ENCODE measurements around the gene POLD3. TPM values are rescaled to one million over a fixed set of nuclear protein-coding genes. Genes with fewer than 3 reads are reported as not detected.

Gene POLD3
- total RNA-seq, 2 experiments from 2014 or later, result 4.6 to 5.2 TPM

GRCh38 chr11:74639533-74639932 lies 47.2 kb downstream of the POLD3 start:
- POLR2A ChIA-PET, result no interaction called here
- no peak for DNase-seq
- no peaks in the 10 kb centered on the region for H3K27me3 Mint-ChIP-seq
- Histone ChIP-seq H3K27ac (ENCODE audit: low read depth in 1 of 2, low read length in 2 of 2) (no peak overlapping the region), H3K27me3 (ENCODE audit: control insufficient read depth in 1 of 2, insufficient read depth in 2 of 2, low read length in 2 of 2) (no peaks in the 10 kb centered on the region), H3K9me3 (ENCODE audit: control insufficient read depth in 1 of 2, insufficient read depth in 1 of 2, low read length in 2 of 2) (no peaks in the 10 kb centered on the region), H3K4me1 (ENCODE audit: insufficient read depth, low read length) (no peaks in the 10 kb centered on the region), H3K36me3 (ENCODE audit: insufficient read depth, low read length) (peaks cover 58% of the 10 kb centered on the region), H3K4me3 (ENCODE audit: low read length) (no peak overlapping the region)
- CTCF ChIA-PET, result no interaction called here
- no peaks in the 10 kb centered on the region for H3K4me1 Mint-ChIP-seq (ENCODE audit: low read depth)
- peaks cover 97% of the 10 kb centered on the region for H3K36me3 Mint-ChIP-seq (ENCODE audit: low read depth)
- ATAC-seq (ENCODE audit: poor library complexity), result no peak
- no peak for TF ChIP-seq CTCF (IDR thresholded peaks at IDR 0.05)
- H3K9me3 Mint-ChIP-seq, result no peaks in the 10 kb centered on the region
- H3K4me3 Mint-ChIP-seq, result no peak overlapping the region
- no peak overlapping the region for H3K27ac Mint-ChIP-seq
- intact Hi-C loops (cut with DNase I, micrococcal nuclease), result no loop called here

DNA sequence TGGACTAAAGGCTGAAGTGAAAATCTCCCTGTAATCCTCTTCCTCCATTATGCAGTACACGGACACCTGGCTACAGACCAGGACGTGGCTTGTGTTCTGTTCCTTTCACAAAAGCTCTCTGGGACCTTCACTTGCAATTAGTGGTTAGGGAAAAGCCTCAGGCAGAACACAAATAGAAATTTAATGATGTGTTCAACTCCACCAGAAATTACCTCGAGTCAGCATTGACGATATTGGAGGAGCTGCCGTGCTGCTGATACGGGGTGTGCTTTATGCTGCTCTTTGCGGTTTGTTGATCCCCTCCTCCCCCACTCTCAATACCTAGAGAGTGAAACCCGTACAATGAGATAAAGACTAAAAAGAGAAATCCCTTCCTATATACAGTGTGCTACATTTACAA lies 48.9 kb downstream of the POLD3 start:
- H3K27ac ChIP-seq (ENCODE audit: low read depth in 1 of 2, low read length in 2 of 2), result no peak overlapping the region
- no peak for TF ChIP-seq CTCF (IDR thresholded peaks at IDR 0.05)
- H3K4me3 Mint-ChIP-seq, result no peak overlapping the region
- no peak overlapping the region for H3K27ac Mint-ChIP-seq
- no peaks in the 10 kb centered on the region for H3K27me3 Mint-ChIP-seq
- H3K9me3 Mint-ChIP-seq, result no peaks in the 10 kb centered on the region
- no peaks in the 10 kb centered on the region for H3K9me3 ChIP-seq (ENCODE audit: control insufficient read depth in 1 of 2, insufficient read depth in 1 of 2, low read length in 2 of 2)
- ATAC-seq (ENCODE audit: poor library complexity), result no peak
- intact Hi-C loops (cut with DNase I, micrococcal nuclease), result no loop called here
- no peak for DNase-seq
- ChIA-PET POLR2A (no interaction called here), CTCF (no interaction called here)
- no peak overlapping the region for H3K4me3 ChIP-seq (ENCODE audit: low read length)
- H3K27me3 ChIP-seq (ENCODE audit: control insufficient read depth in 1 of 2, insufficient read depth in 2 of 2, low read length in 2 of 2), result no peaks in the 10 kb centered on the region
- peaks cover 90% of the 10 kb centered on the region for H3K36me3 Mint-ChIP-seq (ENCODE audit: low read depth)
- H3K36me3 ChIP-seq (ENCODE audit: insufficient read depth, low read length), result peaks cover 41% of the 10 kb centered on the region
- no peaks in the 10 kb centered on the region for H3K4me1 ChIP-seq (ENCODE audit: insufficient read depth, low read length)
- no peaks in the 10 kb centered on the region for H3K4me1 Mint-ChIP-seq (ENCODE audit: low read depth)

DNA sequence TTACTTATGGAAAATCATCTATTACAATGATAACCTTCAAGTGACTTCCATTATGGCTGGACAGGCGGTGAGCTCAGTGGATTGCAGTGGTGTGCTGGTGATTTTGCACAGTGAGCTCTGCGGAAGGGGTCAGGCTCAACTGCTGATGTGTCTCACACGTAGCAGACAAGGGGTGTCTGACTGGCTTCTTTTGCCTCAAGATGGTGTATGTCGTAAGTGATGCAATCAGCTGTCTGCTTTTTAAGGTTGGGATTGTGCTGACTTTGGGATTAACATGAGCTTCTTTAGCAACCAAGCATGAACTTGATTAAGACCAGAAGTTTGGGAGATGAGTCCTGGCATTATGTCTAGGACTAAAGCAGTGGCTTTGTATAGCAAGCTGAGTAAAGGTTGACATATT lies 49.5 kb downstream of the POLD3 start:
- DNase-seq (no peak), ATAC-seq (ENCODE audit: poor library complexity) (no peak)
- Mint-ChIP-seq H3K27me3 (no peaks in the 10 kb centered on the region), H3K4me3 (no peak overlapping the region), H3K4me1 (ENCODE audit: low read depth) (no peaks in the 10 kb centered on the region), H3K27ac (no peak overlapping the region), H3K36me3 (ENCODE audit: low read depth) (peaks cover 84% of the 10 kb centered on the region), H3K9me3 (no peaks in the 10 kb centered on the region)
- Histone ChIP-seq H3K36me3 (ENCODE audit: insufficient read depth, low read length) (peaks cover 34% of the 10 kb centered on the region), H3K9me3 (ENCODE audit: control insufficient read depth in 1 of 2, insufficient read depth in 1 of 2, low read length in 2 of 2) (no peaks in the 10 kb centered on the region), H3K27ac (ENCODE audit: low read depth in 1 of 2, low read length in 2 of 2) (no peak overlapping the region), H3K4me1 (ENCODE audit: insufficient read depth, low read length) (no peaks in the 10 kb centered on the region), H3K27me3 (ENCODE audit: control insufficient read depth in 1 of 2, insufficient read depth in 2 of 2, low read length in 2 of 2) (no peaks in the 10 kb centered on the region), H3K4me3 (ENCODE audit: low read length) (no peak overlapping the region)
- no peak for TF ChIP-seq CTCF (IDR thresholded peaks at IDR 0.05)
- CTCF ChIA-PET, result no interaction called here
- POLR2A ChIA-PET, result no interaction called here
- intact Hi-C loops (cut with DNase I, micrococcal nuclease), result no loop called here
